Spleen (tissue), 7 donors: ENCODE results near the gene FAM117B.

Experiments
- POLR2A ChIP-seq, 3 donors: fragments of 450-650 bp; IDR thresholded peaks; one replicate each; pipeline ENCODE4 v1.5.1; 2017; ENCODE audit warnings: antibody characterized with exemption in 3 of 3, mild to moderate bottlenecking in 1 of 3
- TF ChIP-seq, protein P1 (sequence below), 11 experiments: fragments of 200-600 bp in 7 of 11; fragments of 450-650 bp in 4 of 11; sonication (generic) in 4 of 11; IDR thresholded peaks in 8 of 11; conservative IDR thresholded peaks in 3 of 11; 1 replicate in 7 of 11; 2 replicates in 4 of 11; pipeline versions ENCODE4 v1.4.0 to v1.8.0; 2016 to 2021; ENCODE audit warnings: antibody characterized with exemption in 11 of 11, inconsistent platforms in 4 of 11, mild to moderate bottlenecking in 1 of 11
- donor health status: DM: no; HTN: no; CAD: no; lungs with moderate emphysema.
- donor health status: DM: no; HTN: no; CAD: no.
- donor health status: DM: no; HTN: no; CAD: no.

DNA sequence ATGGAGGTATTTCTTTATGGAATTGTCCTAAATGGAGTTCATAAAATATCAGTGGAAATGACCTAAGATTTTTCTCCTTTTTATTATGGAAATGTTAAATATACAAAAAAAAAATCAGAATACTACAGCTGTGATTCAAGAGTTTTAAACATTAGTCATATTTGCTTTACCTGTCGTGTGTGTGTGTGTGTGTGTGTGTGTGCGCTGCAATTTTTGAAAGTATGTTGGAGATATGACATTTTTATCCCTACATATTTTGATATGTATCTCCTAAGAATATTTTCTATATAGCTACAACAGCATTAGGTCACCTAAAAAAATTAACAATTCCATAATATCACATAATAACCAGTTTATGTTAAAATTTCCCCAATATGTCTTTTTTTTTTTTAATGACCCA lies 85.5 kb downstream of the FAM117B start:
- TF ChIP-seq, protein P1, sequence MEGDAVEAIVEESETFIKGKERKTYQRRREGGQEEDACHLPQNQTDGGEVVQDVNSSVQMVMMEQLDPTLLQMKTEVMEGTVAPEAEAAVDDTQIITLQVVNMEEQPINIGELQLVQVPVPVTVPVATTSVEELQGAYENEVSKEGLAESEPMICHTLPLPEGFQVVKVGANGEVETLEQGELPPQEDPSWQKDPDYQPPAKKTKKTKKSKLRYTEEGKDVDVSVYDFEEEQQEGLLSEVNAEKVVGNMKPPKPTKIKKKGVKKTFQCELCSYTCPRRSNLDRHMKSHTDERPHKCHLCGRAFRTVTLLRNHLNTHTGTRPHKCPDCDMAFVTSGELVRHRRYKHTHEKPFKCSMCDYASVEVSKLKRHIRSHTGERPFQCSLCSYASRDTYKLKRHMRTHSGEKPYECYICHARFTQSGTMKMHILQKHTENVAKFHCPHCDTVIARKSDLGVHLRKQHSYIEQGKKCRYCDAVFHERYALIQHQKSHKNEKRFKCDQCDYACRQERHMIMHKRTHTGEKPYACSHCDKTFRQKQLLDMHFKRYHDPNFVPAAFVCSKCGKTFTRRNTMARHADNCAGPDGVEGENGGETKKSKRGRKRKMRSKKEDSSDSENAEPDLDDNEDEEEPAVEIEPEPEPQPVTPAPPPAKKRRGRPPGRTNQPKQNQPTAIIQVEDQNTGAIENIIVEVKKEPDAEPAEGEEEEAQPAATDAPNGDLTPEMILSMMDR (IDR thresholded peaks at IDR 0.05 in 8 of 11, conservative IDR thresholded peaks at IDR 0.05 in 3 of 11): no peak
- no peak for TF ChIP-seq POLR2A (IDR thresholded peaks at IDR 0.05)
